ENCODE results near the gene UVRAG.
"Not testable (repeated sequence)": the region's sequence is repeated elsewhere in the genome, so short reads cannot be mapped to it uniquely, and the experiment has no call there.

UVRAG gene

GRCh38 chr11:75930534-75930933, 115.5 kb downstream of the UVRAG start:
- no peak for DNase-seq

DNA sequence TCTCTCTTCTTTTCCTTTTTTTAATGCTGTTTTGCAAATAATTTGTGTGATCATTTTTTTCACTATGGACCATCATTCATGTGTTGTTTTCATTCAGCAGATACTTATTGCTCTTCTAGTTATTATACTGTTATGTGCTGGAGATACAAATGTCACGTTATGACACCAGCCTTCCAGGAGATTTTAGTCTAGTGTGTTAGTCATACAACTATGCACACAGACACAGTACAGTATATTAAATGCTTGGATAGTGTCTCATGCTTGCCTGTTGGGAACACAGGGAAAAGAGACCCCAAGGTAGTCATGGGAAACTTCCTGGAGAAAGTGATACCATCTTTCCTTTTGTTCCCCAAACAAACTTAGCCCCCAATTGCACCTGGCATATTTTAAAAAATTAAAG, 116.1 kb downstream of the UVRAG start:
- no peak for DNase-seq

DNA sequence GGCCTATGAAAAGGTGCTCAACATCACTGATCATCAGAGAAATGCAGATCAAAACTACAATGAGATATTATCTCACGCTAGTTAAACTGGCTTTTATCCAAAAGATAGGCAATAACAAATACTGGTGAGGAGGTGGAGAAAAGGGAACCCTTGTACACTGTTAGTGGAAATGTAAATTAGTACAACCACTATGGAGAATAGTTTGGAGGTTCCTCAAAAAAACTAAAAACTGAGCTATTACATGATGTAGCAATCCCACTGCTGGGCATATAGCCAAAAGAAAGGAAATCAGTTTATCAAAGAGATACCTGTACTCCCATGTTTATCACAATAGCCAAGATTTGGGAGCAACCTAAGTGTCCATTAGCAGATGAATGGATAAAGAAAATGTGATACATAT, 118.7 kb downstream of the UVRAG start:
- DNase-seq: not testable (repeated sequence)

- no peak for DNase-seq
Observed at GRCh38 chr11:75934851-75935250, 119.8 kb downstream of the UVRAG start.

- no peak for DNase-seq
Observed at GRCh38 chr11:75938543-75938942, 123.5 kb downstream of the UVRAG start.

- no peak for DNase-seq
Observed at GRCh38 chr11:75939516-75939915, 124.5 kb downstream of the UVRAG start.

DNA sequence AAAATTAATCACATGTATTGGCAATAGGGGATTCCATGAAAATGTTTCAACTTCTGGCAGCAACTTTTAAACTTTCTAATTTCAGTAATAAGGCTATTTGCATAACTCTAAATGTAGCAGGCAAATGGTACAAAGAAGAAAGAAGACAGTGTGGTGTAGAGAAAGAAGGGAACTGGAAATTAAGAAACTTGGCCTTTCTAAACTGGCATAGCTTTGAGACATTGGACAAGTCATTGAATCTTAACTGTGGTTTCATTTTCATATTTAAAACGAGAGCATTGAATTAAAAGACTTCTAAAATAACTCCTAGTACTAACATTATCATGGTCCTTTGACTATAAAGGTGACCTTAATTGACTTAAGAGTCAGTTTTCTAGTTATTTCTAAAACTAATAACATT, 125.0 kb downstream of the UVRAG start:
- DNase-seq: no peak

- no peak for DNase-seq
Observed at GRCh38 chr11:75940911-75941310, 125.9 kb downstream of the UVRAG start.

GRCh38 chr11:75944515-75944914, 129.5 kb downstream of the UVRAG start:
- DNase-seq: no peak

DNA sequence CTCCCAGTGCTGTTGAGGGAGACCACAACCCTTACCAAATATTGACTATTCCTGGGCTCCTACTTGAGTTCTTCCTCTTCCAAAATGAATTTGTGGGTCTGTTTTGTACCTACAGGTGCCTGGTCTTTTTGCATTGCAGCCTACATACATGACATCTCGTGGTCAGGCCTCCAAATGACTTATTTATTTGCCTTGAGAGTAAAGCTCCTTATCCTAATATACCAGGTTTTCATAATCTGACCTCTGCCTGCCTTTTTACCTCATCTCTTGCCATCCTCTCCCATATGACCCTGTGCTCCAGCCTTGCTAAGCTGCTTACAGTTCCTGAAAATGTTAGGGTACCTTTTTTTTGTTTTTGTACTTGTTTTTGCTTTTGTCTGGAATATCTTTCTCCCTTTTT, 130.4 kb downstream of the UVRAG start:
- DNase-seq: no peak

DNA sequence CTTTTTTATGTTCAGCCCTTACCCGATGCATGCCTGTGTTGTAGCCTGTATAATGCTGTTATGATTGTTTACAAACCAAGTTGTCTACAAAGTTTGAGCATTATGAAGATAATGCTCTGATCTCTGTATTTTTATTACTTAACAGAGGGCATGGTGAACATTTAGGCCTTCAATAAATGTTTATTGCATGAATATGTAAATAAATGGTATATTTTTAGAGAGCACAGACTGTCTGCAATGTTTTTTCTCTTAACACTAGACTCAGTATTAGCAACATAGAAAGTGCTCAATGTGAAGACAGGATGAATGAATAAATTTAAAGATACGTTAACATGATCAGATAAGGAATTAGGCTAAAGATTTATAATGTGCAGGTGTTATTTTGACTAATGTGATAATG, 130.9 kb downstream of the UVRAG start:
- DNase-seq: no peak

GRCh38 chr11:75946531-75947530, 131.8 kb downstream of the UVRAG start:
- DNase-seq: no peak

DNA sequence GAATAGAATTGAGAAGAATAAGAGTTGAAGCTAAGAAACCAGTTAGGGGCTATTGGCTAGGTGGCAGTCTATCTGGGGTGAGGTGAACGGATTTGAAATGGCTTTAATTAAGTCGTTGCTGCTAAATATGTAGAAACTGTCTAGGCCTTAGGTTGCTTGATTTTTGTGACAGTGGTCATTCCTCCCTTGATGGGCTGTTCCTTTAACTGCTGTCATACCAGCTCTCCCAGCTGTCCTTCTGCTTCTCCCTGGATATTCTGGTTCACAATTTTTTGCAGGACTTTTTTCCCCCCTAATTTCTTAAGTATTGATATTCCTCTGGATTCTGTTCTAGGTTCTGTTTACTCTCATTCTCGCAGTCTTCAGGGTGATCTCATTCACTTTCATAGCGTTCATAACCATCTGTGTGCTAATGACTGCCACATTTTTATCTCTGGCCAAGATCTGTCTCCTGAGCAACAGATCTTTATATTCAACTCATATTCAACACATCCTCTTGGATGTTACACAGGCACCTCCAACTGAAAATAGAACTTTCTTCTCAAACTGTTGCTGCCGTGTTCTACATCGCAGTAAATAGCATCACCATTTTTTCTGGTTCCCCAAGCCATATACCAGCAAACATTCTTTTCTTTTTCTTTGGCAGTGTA, 134.1 kb downstream of the UVRAG start:
- no peak for DNase-seq

GRCh38 chr11:75950141-75950540, 135.1 kb downstream of the UVRAG start:
- DNase-seq: no peak

DNA sequence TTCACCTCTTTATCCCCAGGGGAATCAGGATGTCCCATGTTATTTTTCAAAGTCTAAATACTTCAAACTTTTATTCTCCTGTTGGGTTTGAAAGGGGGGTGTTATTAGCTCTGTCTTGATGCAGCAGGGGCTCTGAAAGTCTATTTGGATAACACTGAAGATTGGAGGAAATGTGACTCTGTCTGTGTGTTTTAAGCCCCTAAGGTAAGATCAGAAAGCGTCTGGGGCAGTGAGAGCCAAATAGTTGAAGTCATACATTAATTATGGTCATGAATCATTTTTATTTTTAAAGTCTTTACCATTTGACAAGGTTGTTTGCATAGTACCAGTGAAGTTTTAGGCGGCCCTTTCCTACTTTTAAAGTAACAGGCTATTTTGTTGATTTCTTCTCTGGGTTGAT, 139.0 kb downstream of the UVRAG start:
- no peak for DNase-seq

- no peak for DNase-seq
Observed at GRCh38 chr11:75955443-75955842, 140.4 kb downstream of the UVRAG start.

- DNase-seq: no peak
Observed at GRCh38 chr11:75959540-75959939, 144.5 kb downstream of the UVRAG start.

- no peak for DNase-seq
Observed at GRCh38 chr11:75964071-75964470, 149.1 kb downstream of the UVRAG start.

GRCh38 chr11:75966537-75967287, 151.7 kb downstream of the UVRAG start:
- no peak for DNase-seq

- no peak for DNase-seq
Observed at GRCh38 chr11:75968021-75968625, 153.1 kb downstream of the UVRAG start.

GRCh38 chr11:75969626-75970308, 154.8 kb downstream of the UVRAG start:
- DNase-seq: no peak

DNA sequence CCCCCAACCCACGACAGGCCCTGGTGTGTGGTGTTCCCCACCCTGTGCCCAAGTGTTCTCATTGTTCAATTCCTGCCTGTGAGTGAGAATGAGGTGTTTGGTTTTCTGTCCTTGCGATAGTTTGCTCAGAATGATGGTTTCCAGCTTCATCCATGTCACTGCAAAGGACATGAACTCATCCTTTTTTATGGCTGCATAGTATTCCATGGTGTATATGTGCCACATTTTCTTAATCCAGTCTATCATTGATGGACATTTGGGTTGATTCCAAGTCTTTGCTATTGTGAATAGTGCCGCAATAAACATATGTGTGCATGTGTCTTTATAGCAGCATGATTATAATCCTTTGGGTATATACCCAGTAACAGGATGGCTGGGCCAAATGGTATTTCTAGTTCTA, 158.7 kb downstream of the UVRAG start:
- not testable (repeated sequence) for DNase-seq
